Dermis microvascular lymphatic vessel endothelial cell (primary cell): ENCODE results near the gene POM121C. TPM values are rescaled to one million over a fixed set of nuclear protein-coding genes. Genes with fewer than 3 reads are reported as not detected.
A peak's percentile ranks its signal among the peaks of the same experiment; 100 is the strongest.
"Not testable (repeated sequence)": the region's sequence is repeated elsewhere in the genome, so short reads cannot be mapped to it uniquely, and the experiment has no call there.

Experiments
- DNase-seq, 2 donors: peaks; one replicate each; pipeline versions ENCODE4 v3.0.0 to v3.0.0-alpha.2; 2010; ENCODE audit warnings: low read depth in 2 of 2
- total RNA-seq: library from RNA; depleted of rRNA; stranded (reverse); fragments of >200 nt; gene quantifications from 2 replicates; pipeline ENCODE4 v1.2.1, GENCODE V29; 2014

Gene POM121C
- total RNA-seq, 1 donor from 2014 or later: 4.5 TPM

DNA sequence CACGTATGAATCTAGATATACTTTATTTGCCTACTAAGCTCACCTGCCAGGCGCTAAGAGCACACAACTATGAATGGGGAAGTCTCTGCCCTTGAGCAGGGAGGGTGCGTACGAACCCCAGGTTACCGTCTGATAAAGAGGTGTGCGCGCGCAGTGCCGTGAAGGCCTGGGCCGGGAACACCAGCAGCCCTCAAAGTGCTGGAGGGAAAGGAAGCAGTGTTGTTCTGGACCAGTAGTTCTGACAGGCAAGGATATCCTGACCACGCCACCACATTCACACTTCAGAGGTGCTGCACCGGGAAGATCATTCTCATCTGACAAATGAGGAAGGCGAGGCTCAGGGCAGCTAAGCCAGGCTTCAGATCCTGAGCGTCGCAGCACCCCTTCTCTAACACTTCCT lies 62.6 kb downstream of the POM121C start:
- not testable (repeated sequence) for DNase-seq

DNA sequence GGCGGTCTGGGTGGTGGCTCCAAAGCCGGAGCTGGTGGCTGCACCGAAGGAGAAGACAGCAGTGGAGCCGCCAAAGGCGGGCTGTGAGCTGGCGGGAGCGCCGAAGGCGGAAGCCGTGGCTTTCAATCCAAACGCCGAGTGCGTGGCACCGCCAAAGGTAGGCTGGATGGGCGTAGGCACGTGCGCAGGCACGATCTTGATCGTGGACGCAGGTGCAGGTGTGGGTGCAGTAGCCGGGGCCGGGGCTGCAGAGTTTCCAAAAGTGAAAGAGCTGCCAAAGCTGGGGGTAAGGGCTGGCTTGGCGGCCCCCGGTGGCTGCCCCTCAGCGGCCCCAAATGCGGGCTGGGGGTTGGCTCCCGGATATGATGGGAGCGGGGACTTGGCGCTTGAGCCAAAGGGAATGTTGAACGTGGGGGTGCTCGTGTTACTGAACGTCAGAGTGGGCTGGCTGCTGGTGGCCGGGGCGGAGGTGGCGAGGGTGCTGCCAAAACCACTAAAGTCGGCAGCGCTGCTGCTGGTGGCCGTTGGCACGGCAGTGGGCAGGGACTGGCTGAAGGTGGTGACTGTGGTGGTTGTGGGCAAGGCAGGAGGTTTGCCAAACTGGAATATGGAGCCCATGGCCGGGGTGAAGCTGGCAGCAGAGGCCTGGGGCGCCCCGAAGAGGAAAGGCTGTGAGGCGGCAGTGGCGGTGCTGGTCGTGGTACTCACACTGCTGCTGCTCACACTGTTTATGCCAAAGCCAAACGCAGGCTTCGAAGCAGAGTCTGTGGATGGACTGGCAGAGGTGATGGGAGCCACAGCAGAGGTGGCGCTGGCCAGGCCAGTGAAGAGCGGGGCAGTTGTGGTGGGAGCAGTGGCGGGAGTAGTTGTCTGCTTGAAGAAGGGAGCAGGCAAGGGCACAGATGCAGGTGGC lies 64.0 kb downstream of the POM121C start:
- DNase-seq: not testable (repeated sequence)

DNA sequence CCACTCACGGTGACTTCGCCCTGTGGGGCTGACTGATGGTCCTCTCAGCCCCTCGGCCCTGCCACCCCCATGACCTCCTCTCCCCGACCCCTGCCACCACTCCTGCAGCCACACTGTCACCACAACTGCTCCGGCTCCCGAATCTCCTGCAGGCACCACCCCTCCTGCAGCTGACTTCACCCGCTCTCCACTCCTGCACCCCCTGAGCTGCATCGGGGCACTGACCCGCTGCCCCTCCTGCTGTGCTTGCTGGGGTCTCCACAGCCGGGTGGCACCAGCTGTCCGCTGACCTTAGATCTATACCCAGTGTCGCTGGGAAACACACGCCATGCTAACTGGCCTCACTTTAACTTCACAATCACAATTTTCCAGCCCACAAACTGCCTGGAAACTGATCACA lies 65.9 kb downstream of the POM121C start:
- not testable (repeated sequence) for DNase-seq

DNA sequence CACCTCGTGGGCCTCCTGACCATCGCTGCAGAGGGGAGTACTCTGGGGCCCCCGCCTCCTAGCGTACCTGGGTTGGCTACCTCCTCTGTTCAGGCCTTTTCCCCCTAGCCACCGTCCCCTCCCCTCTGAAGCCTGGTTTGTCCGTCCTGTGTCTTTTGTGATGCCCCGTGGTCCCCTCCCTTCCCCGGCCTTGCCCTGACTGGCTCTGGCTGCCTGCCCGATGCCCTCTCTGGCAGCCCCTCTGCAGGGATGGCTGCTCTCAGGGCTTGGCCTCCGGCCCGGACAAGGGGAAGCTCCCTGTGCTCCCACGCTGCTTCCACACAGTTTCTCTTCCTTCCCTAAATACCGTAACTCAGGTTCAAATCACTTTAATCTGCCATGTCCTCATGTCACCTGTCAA lies 66.4 kb downstream of the POM121C start:
- peak in 1 of 2 donors; percentile 16 for DNase-seq

DNA sequence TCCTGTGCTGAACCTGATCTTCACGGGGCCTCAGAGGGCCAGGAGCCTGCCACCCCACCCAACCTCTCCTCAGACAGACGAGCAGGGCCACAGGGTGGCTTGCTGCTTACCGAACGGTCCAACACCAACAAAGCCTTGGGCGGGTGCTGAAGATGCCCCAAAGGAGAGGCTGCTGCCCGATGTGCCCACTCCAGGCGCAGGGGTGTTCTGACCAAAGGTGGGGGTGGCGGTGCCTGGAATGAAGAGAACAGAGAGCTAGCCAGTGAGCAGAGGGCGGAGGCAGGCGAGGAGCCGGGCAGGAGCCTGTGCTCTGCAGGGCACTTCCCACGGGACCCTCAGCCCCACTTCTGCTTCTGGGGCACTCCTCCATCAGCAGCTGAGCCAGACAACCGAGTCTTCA lies 66.9 kb downstream of the POM121C start:
- DNase-seq: not testable (repeated sequence)

GRCh38 chr7:75418292-75418858 lies 67.7 kb downstream of the POM121C start:
- not testable (repeated sequence) for DNase-seq

DNA sequence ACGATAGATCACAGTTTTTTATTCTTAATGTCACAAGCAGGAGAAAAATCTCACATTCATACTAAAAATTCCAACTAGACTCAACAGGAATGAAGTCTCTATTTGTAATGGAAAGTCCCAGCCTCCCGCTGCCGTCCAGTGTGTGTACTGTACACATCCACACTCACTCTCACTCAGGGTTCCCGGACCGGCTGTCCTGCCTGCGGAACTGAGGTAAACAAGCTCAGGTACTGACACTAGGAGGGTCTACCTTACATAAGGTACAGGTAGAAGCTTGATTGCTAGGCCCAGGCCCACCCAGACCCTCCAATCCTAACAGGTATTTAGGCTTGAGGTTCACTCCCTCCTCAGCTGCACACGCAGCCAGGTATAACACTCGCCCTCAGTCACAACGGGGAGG lies 69.3 kb downstream of the POM121C start:
- not testable (repeated sequence) for DNase-seq

DNA sequence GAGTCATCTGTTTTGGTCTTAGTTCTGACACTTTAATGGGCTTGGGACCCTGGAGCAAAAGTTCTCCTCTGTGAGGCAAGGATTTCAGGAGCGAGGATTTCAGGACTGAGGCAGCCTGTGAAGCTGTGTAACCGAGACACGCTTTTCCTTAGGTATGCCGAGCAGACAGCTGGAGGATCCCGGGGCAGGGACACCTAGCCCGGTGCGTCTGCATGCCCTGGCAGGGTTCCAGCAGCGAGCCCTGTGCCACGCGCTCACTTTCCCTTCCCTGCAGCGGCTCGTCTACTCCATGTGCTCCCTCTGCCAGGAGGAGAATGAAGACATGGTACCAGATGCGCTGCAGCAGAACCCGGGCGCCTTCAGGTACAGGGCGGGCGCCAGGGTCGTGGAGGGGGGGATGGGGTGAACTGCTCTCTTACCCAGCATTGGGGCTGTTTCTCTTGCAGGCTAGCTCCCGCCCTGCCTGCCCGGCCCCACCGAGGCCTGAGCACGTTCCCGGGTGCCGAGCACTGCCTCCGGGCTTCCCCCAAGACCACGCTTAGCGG lies 70.2 kb downstream of the POM121C start:
- DNase-seq: not testable (repeated sequence)

GRCh38 chr7:75415428-75415817 lies 70.7 kb downstream of the POM121C start:
- DNase-seq: not testable (repeated sequence)

DNA sequence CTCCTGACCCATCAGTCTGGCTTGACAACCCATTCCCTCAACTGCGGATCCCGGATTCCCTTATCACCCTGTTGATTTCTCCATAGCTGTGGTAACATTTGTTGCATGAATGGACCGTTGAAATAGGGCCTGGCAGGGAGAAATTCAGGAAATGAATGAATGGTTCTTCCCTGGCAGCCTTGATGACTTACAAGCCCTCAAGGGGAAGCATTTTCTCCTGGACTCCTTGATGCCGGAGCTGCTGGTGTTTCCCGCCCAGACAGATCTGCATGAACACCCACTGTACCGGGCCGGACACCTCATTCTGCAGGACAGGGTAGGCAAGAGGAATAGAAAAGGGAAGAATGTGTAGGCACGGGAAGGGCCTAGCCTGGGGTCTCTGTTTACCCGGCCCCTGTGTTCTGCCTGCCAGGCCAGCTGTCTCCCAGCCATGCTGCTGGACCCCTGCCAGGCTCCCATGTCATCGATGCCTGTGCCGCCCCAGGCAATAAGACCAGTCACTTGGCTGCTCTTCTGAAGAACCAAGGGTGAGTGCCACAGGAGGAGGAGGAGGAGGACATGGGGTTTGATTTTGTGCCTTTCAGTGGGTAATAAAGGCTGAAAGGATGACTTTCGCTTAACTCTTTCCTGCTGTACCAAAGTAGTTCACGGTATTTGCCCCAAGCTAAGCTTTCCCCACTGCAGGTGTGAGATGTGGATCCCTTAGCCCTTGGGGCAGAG lies 71.2 kb downstream of the POM121C start:
- not testable (repeated sequence) for DNase-seq

GRCh38 chr7:75414204-75414603 lies 71.9 kb downstream of the POM121C start:
- DNase-seq: not testable (repeated sequence)

- not testable (repeated sequence) for DNase-seq
Measured at GRCh38 chr7:75410823-75411173, 75.3 kb downstream of the POM121C start.

GRCh38 chr7:75409880-75410822 lies 75.9 kb downstream of the POM121C start:
- DNase-seq: not testable (repeated sequence)

DNA sequence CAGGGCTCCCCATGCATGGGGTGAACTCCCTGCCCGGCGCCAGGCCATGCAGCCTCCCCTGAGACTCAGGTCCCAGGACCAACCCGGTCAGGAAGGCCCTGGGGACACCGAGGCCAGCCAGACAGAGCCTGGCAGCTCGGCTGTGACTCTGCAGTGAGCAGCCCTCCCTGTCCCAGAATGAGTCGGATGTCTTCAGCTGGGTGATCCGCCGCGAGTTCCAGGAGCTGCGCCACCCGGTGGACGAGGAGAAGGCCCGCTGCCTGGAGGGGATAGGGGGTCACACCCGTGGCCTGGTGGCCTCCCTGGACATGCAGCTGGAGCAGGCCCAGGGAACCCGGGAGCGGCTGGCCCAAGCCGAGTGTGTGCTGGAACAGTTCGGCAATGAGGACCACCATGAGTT lies 81.4 kb downstream of the POM121C start:
- DNase-seq: not testable (repeated sequence)

GRCh38 chr7:75403455-75404443 lies 82.3 kb downstream of the POM121C start:
- DNase-seq: not testable (repeated sequence)

- not testable (repeated sequence) for DNase-seq
Measured at GRCh38 chr7:75400575-75400974, 85.5 kb downstream of the POM121C start.

DNA sequence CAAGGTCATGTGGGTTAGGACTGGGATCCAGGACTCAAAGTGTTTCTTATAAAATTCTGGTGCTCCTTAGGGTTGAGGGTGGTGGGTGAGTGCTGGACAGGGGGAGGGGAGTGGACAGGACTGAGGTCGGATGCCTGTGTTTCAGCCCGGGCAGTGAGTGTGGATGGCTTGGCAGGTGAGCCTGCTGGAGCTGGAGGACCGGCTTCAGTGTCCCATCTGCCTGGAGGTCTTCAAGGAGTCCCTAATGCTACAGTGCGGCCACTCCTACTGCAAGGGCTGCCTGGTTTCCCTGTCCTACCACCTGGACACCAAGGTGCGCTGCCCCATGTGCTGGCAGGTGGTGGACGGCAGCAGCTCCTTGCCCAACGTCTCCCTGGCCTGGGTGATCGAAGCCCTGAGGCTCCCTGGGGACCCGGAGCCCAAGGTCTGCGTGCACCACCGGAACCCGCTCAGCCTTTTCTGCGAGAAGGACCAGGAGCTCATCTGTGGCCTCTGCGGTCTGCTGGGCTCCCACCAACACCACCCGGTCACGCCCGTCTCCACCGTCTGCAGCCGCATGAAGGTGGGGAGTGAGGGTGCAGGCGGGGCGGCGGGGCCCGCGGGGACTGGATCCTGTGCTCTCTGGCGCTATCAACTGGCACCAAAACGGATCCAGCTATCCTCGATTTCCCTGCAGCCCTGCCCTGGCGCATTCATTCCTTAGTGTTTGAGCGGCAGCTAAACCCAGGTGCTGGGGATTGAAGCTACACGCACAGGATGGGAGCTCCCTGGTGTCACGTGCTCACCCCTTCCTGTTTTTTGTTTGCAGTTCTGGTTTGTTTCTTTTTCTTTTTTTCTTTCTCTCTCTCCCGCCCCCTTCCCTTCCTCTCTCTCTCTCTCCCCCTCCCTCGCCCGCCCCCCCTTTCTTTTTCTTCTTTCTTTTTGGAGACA lies 87.1 kb downstream of the POM121C start:
- DNase-seq: not testable (repeated sequence)

GRCh38 chr7:75397865-75398264 lies 88.2 kb downstream of the POM121C start:
- not testable (repeated sequence) for DNase-seq
